Calu3 (cell line): ENCODE data around the gene TMEM209. TPM values are rescaled to one million over a fixed set of nuclear protein-coding genes. Genes with fewer than 3 reads are reported as not detected.

Experiments used
- BruUV-seq: library from RNA; stranded (reverse); fragments of 400-500 nt; replicated peaks from 2 replicates; lab custom pipeline; 2021; lab: Mats Ljungman, UMichigan
- CTCF ChIA-PET: fragments of 300-600 bp; sonication (Branson Sonifier 250); formaldehyde crosslinking; loops from one replicate; lab custom pipeline; 2022; ENCODE audit warnings: antibody characterized with exemption; lab: Charles Lee
- DNase-seq: peaks from one replicate; pipeline ENCODE4 v3.0.0; 2022
- H3K27ac Mint-ChIP-seq: one replicate; pipeline ENCODE4 v1.8.0; 2022; ENCODE audit warnings: mixed read lengths; ENCODE audit not compliant: unreplicated experiment
- H3K27me3 Mint-ChIP-seq: one replicate; pipeline ENCODE4 v1.8.0; 2022; ENCODE audit warnings: mixed read lengths; ENCODE audit not compliant: unreplicated experiment
- H3K36me3 Mint-ChIP-seq: one replicate; pipeline ENCODE4 v1.8.0; 2022; ENCODE audit warnings: mild to moderate bottlenecking, moderate library complexity, mixed read lengths; ENCODE audit not compliant: insufficient read depth, unreplicated experiment
- H3K4me1 Mint-ChIP-seq: one replicate; pipeline ENCODE4 v1.8.0; 2022; ENCODE audit warnings: mild to moderate bottlenecking, low read depth, mixed read lengths; ENCODE audit not compliant: unreplicated experiment
- H3K4me3 Mint-ChIP-seq: one replicate; pipeline ENCODE4 v1.8.0; 2022; ENCODE audit warnings: mild to moderate bottlenecking, low read depth, moderate library complexity, mixed read lengths; ENCODE audit not compliant: unreplicated experiment
- H3K9me3 Mint-ChIP-seq: one replicate; pipeline ENCODE4 v1.8.0; 2022; ENCODE audit warnings: low read depth, mixed read lengths; ENCODE audit not compliant: unreplicated experiment
- intact Hi-C: fragments of 100-400 bp; cut with micrococcal nuclease; formaldehyde crosslinking; loops from one replicate; pipeline ENCODE4 v1.10.0; 2022; ENCODE audit not compliant: unreplicated experiment
- total RNA-seq: library from RNA; stranded (reverse); gene quantifications from 2 replicates; pipeline ENCODE4 v1.2.3, GENCODE V29; 2022
- TF ChIP-seq, protein P1 (sequence below): fragments of 200-600 bp; IDR thresholded peaks from one replicate; pipeline ENCODE4 v1.8.0; 2022; ENCODE audit warnings: antibody characterized with exemption; ENCODE audit not compliant: unreplicated experiment

The TMEM209 gene
- total RNA-seq, 1 experiment from 2014 or later = 26.6 TPM

DNA sequence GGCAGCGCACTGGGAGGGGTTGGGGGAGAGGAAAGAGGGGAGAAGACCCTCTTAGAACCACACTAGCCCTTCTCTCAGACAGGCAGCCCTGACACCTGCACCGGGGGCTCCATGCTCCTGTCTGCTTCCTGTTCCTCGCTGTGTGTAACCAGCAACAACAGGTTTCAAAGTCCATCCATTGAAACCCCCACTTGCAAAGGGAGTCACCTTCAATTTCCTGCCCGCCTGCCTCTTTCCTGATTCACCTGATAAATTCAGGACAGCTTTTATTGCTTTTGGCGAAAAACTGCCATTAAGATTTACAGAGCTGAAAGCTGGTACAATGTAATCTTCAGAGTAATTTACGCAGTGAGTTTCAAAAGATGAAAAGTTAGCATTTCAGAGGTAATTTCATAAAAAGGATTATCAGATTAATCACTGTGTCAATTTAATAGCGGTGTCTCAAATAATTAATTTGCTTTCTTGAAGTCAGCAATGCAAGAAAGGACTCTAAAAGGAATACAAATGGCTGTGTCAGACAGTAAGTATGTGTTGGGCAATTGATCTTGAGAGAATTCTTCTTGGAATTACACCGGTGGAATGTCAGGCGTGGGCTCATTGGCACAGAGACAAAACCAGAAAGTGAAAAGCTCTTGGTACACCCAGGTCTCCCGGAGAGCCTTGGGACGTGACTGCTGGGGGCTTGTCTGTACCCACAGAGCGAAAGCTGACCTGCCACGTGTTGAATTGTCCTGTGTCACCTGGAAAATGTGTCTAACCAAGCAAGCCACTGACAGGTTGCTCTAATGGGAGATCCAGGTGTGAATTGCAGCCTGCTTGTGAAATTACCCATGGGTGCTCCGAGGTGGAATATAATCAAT, 60.7 kb downstream of the TMEM209 start:
- no peaks in the 10 kb centered on the region for H3K4me1 Mint-ChIP-seq
- TF ChIP-seq, protein P1, sequence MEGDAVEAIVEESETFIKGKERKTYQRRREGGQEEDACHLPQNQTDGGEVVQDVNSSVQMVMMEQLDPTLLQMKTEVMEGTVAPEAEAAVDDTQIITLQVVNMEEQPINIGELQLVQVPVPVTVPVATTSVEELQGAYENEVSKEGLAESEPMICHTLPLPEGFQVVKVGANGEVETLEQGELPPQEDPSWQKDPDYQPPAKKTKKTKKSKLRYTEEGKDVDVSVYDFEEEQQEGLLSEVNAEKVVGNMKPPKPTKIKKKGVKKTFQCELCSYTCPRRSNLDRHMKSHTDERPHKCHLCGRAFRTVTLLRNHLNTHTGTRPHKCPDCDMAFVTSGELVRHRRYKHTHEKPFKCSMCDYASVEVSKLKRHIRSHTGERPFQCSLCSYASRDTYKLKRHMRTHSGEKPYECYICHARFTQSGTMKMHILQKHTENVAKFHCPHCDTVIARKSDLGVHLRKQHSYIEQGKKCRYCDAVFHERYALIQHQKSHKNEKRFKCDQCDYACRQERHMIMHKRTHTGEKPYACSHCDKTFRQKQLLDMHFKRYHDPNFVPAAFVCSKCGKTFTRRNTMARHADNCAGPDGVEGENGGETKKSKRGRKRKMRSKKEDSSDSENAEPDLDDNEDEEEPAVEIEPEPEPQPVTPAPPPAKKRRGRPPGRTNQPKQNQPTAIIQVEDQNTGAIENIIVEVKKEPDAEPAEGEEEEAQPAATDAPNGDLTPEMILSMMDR = no peak
- H3K36me3 Mint-ChIP-seq = peaks cover 8% of the 10 kb centered on the region
- intact Hi-C loops = no loop called here
- H3K27me3 Mint-ChIP-seq = no peaks in the 10 kb centered on the region
- DNase-seq = peak; percentile 43
- H3K27ac Mint-ChIP-seq = peak overlapping the region; percentile 33
- BruUV-seq = no TSS peak
- peak overlapping the region; percentile 26 for H3K4me3 Mint-ChIP-seq
- no peaks in the 10 kb centered on the region for H3K9me3 Mint-ChIP-seq
- CTCF ChIA-PET = interaction anchor here (1.2 kb wide), 1 partner anchor 72 kb away, joined by 3 read pairs; no protein-coding TSS in a partner anchor

DNA sequence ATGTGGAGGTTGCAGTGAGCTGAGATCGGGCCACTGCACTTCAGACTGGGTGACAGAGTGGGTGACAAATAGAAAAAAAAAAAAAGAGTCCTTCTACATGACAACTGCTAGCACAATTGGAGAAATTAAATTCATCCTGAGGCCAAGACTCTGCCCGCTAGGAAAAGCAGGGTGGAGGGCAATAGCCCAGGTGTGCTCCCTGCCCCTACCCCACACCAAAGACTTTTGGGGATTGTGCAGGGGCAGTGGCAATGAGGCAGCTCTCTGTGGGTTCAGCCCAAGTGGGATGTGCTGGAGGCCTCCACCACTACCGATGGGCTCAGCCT, 61.3 kb downstream of the TMEM209 start:
- no peak for DNase-seq
- Mint-ChIP-seq H3K27me3 (no peaks in the 10 kb centered on the region), H3K4me1 (no peaks in the 10 kb centered on the region), H3K27ac (no peak overlapping the region), H3K4me3 (no peak overlapping the region), H3K36me3 (peaks cover 9% of the 10 kb centered on the region), H3K9me3 (no peaks in the 10 kb centered on the region)
- intact Hi-C loops = no loop called here
- no TSS peak for BruUV-seq
- CTCF ChIA-PET = no interaction called here
- TF ChIP-seq, protein P1 = no peak

DNA sequence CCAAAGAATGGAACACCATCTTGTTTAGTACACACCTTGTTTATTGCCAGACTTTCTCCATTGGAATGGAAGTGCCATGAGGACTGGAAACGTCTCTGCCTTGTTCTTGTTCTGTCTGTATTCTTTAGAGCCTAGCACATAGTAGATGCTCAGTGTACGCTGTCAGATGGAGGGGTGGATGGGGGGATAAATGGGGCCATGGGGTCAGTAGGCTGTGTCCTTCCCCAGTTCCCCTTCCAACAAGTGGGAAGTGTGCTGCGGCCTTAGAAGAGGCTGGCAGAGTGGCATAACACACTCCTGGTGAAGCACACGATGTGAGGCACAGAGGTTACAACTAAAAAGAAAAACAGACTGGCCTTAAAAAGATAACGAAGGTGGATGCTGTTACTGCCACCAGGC, 61.9 kb downstream of the TMEM209 start:
- H3K27ac Mint-ChIP-seq = no peak overlapping the region
- no peaks in the 10 kb centered on the region for H3K27me3 Mint-ChIP-seq
- intact Hi-C loops = no loop called here
- TF ChIP-seq, protein P1 = no peak
- no peaks in the 10 kb centered on the region for H3K9me3 Mint-ChIP-seq
- CTCF ChIA-PET = no interaction called here
- H3K4me1 Mint-ChIP-seq = no peaks in the 10 kb centered on the region
- no peak for DNase-seq
- BruUV-seq = no TSS peak
- H3K4me3 Mint-ChIP-seq = no peak overlapping the region
- peaks cover 13% of the 10 kb centered on the region for H3K36me3 Mint-ChIP-seq

DNA sequence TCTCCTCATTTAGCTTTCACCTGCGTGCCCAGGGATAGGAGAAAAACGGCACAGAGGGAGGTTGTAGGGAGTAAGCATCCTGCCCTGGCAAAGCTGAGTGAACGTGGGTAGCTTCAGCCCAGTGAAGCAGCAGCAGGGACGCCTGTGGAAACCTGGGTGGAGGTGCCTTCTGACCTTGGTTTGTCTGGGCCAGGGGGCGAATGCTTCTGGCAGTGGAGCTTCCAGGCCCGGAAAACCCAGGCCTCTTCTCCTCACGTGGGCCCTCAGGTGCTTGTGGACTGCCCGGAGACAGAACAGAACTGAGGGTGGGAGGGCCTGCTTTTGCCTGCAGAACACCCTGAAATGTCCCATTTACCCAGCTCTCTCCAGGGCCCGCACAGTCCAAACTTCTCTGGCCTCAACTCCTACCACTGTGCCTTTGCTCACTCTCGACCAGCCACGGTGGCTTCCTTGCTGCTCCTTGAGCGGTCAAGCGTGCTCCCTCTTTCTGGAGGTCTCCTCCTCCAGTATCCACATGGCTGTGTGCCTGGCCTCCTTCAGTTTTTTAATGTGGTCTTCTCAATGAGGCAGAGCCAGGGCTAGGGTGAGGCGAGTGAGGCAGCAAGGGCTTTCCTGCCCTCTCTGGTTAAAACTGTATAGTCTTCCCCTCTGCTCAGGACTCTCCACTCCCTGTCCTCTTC, 62.4 kb downstream of the TMEM209 start:
- BruUV-seq = no TSS peak
- Mint-ChIP-seq H3K9me3 (no peaks in the 10 kb centered on the region), H3K36me3 (peaks cover 13% of the 10 kb centered on the region), H3K27me3 (no peaks in the 10 kb centered on the region), H3K4me3 (no peak overlapping the region), H3K27ac (no peak overlapping the region), H3K4me1 (no peaks in the 10 kb centered on the region)
- CTCF ChIA-PET = interaction anchor here (0.9 kb wide), 1 partner anchor 71 kb away, joined by 3 read pairs; no protein-coding TSS in a partner anchor
- DNase-seq = no peak
- intact Hi-C loops = no loop called here
- TF ChIP-seq, protein P1 = no peak
